GM10266 (cell line): ENCODE results near the gene APOC4.
"Not testable (repeated sequence)": the region's sequence is repeated elsewhere in the genome, so short reads cannot be mapped to it uniquely, and the experiment has no call there.

Source experiments
- DNase-seq: peaks from one replicate; pipeline ENCODE4 v3.0.0; 2012; ENCODE audit errors: extremely low spot score
- TF ChIP-seq, protein P1 (sequence below): IDR thresholded peaks from 2 replicates; pipeline ENCODE4 v1.5.1; 2012; ENCODE audit warnings: mild to moderate bottlenecking, low read depth; ENCODE audit not compliant: control insufficient read depth, insufficient read depth; ENCODE audit errors: missing control alignments

The APOC4 gene

DNA sequence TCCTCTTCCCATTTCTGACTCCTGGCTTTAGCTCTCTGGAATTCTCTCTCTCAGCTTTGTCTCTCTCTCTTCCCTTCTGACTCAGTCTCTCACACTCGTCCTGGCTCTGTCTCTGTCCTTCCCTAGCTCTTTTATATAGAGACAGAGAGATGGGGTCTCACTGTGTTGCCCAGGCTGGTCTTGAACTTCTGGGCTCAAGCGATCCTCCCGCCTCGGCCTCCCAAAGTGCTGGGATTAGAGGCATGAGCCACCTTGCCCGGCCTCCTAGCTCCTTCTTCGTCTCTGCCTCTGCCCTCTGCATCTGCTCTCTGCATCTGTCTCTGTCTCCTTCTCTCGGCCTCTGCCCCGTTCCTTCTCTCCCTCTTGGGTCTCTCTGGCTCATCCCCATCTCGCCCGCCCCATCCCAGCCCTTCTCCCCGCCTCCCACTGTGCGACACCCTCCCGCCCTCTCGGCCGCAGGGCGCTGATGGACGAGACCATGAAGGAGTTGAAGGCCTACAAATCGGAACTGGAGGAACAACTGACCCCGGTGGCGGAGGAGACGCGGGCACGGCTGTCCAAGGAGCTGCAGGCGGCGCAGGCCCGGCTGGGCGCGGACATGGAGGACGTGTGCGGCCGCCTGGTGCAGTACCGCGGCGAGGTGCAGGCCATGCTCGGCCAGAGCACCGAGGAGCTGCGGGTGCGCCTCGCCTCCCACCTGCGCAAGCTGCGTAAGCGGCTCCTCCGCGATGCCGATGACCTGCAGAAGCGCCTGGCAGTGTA lies 33.8 kb upstream of the APOC4 start:
- no peak for DNase-seq
- TF ChIP-seq, protein P1, sequence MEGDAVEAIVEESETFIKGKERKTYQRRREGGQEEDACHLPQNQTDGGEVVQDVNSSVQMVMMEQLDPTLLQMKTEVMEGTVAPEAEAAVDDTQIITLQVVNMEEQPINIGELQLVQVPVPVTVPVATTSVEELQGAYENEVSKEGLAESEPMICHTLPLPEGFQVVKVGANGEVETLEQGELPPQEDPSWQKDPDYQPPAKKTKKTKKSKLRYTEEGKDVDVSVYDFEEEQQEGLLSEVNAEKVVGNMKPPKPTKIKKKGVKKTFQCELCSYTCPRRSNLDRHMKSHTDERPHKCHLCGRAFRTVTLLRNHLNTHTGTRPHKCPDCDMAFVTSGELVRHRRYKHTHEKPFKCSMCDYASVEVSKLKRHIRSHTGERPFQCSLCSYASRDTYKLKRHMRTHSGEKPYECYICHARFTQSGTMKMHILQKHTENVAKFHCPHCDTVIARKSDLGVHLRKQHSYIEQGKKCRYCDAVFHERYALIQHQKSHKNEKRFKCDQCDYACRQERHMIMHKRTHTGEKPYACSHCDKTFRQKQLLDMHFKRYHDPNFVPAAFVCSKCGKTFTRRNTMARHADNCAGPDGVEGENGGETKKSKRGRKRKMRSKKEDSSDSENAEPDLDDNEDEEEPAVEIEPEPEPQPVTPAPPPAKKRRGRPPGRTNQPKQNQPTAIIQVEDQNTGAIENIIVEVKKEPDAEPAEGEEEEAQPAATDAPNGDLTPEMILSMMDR = no peak

DNA sequence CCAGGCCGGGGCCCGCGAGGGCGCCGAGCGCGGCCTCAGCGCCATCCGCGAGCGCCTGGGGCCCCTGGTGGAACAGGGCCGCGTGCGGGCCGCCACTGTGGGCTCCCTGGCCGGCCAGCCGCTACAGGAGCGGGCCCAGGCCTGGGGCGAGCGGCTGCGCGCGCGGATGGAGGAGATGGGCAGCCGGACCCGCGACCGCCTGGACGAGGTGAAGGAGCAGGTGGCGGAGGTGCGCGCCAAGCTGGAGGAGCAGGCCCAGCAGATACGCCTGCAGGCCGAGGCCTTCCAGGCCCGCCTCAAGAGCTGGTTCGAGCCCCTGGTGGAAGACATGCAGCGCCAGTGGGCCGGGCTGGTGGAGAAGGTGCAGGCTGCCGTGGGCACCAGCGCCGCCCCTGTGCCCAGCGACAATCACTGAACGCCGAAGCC lies 33.2 kb upstream of the APOC4 start:
- TF ChIP-seq, protein P1 = no peak
- no peak for DNase-seq

DNA sequence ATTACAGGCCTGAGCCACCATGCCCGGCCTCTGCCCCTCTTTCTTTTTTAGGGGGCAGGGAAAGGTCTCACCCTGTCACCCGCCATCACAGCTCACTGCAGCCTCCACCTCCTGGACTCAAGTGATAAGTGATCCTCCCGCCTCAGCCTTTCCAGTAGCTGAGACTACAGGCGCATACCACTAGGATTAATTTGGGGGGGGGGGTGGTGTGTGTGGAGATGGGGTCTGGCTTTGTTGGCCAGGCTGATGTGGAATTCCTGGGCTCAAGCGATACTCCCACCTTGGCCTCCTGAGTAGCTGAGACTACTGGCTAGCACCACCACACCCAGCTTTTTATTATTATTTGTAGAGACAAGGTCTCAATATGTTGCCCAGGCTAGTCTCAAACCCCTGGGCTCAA lies 32.3 kb upstream of the APOC4 start:
- TF ChIP-seq, protein P1 = no peak
- no peak for DNase-seq

DNA sequence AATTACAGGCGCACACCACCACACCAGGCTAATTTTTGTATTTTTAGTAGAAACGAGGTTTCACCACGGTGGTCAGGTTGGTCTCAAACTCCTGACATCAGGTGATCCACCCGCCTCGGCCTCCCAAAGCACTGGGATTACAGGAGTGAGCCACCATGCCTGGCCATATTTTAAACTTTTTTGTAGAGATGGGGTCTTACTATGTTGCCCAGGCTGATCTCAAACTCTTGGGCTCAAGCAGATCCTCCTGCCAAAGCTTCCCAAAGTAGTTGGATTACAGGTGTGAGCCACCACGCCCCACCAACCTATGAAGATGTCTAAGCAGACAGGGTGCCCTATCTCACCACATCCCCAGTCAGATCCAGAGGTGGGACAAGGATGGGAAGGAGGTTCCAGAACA lies 30.1 kb upstream of the APOC4 start:
- DNase-seq = not testable (repeated sequence)

DNA sequence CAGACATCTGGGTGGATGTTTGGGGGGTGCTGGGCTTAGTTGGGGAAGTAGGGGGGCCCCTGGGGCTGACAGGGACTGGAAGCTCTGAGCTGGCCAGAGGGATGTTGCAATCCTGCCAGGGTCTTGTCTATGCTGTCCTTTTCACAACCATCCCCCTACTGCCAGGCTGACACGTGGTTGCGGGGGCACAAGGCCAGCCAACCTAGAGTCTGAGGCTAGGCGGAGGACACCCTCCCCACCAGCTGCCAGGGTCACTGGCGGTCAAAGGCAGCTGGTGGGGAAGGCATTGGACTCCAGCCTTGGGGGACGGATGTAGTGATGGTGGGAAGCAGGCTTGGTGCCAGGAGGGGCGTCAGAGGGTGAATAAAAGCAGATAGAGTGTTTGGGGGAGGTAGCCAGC lies 29.2 kb upstream of the APOC4 start:
- no peak for DNase-seq
- TF ChIP-seq, protein P1 = no peak

DNA sequence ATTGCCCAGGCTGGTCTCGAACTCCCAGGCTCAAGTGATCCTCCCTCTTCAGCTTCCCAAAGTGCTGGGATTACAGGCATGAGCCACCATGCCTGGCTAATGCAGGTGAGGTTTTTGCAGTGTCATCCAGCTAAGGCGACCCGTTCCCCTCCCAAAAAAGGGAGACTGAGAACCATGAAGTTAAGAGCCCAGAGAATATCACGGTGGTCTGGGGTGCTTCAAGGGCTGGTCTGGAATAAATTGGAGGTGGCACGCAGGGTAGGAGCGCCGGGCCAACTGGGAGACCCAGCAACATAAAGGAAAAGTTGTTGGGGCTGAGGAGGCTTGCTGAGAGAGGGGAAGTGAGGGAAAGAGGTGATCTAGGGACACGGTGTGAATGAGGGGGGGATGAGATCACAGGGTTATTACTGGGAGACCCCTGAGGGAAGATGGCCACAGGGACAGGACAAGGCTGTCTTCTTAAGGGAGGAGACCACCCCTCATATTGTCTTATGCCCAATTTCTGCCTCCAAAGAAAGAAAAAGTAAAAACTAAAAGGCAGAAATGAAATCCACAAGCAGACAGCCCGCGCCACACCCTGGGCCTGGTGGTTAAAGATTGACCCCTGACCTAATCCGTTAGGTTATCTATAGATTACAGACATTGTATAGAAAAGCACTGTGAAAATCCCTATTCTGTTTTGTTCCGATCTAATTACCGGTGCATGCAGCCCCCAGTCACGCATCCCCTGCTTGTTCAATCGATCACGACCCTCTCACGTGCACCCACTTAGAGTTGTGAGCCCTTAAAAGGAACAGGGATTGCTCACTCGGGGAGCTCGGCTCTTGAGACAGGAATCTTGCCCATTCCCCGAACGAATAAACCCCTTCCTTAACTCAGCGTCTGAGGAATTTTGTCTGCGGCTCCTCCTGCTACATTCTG lies 28.3 kb upstream of the APOC4 start:
- DNase-seq = not testable (repeated sequence)

DNA sequence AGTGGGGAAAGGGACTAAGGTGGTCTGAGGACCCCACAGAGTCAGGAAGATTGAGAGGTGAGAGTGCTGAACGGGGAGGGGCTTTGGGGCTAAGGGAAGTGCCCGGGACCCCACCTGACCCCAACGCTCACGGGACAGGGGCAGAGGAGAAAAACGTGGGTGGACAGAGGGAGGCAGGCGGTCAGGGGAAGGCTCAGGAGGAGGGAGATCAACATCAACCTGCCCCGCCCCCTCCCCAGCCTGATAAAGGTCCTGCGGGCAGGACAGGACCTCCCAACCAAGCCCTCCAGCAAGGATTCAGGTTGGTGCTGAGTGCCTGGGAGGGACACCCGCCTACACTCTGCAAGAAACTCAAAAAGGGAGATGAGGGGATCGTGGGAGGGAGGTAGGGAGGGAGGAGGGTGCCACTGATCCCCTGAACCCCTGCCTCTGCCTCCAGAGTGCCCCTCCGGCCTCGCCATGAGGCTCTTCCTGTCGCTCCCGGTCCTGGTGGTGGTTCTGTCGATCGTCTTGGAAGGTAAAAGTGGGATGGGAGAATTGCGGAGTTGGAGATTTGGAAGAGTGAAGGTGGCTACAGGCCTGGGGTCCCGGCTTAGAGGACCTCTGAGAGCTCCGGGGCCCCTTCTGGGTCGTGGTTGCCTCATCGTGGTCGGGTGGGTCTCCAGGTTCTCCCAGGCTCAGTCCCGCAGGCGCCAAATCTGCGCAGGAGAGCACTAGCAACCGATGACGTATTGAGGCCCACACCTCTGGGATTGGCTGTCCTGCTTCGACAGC lies 27.4 kb upstream of the APOC4 start, which contains the start of gene APOC1:
TSS of gene APOC1 (plus strand) at position 176 of the 774 bp plus-strand sequence. CDS start at position 460, 284 bp downstream.
- DNase-seq = peak; percentile 96

DNA sequence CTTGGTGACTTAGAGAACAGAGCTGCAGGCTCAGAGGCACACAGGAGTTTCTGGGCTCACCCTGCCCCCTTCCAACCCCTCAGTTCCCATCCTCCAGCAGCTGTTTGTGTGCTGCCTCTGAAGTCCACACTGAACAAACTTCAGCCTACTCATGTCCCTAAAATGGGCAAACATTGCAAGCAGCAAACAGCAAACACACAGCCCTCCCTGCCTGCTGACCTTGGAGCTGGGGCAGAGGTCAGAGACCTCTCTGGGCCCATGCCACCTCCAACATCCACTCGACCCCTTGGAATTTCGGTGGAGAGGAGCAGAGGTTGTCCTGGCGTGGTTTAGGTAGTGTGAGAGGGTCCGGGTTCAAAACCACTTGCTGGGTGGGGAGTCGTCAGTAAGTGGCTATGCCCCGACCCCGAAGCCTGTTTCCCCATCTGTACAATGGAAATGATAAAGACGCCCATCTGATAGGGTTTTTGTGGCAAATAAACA lies 17.8 kb upstream of the APOC4 start:
- TF ChIP-seq, protein P1 = no peak
- no peak for DNase-seq
